ENCODE results near the gene GOLPH3L.
"Not testable (repeated sequence)": the region's sequence is repeated elsewhere in the genome, so short reads cannot be mapped to it uniquely, and the experiment has no call there.

Gene GOLPH3L

DNA sequence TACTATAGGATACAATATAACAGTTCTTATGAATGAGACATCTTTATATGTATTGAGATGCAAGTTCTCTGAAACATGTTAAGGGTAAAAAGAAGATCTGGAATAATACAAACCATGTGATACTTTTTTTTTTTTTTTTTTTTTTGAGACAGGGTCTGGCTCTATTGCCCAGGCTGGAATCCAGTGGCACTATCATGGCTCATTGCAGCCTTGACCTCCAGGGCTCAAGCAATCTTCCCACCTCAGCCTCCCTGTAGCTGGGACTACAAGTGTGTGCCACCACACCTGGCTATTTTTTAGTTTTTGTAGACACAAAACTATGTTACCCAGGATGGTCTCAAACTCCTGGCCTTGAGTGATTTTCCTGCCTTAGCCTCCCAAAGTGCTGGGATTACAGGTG, 95.4 kb downstream of the GOLPH3L start:
- peaks cover 16% of the 10 kb centered on the region for H3K4me1 ChIP-seq (ENCODE audit: low read depth, poor library complexity, severe bottlenecking)
- no peak overlapping the region for H3K27ac ChIP-seq
- H3K4me2 ChIP-seq, result no peak overlapping the region
- no peak overlapping the region for H3K9ac ChIP-seq
- H3K27me3 ChIP-seq (ENCODE audit: insufficient read depth, low read depth), result no peaks in the 10 kb centered on the region
- no peak overlapping the region for H3K4me3 ChIP-seq (IDR thresholded peaks at IDR 0.05; ENCODE audit: insufficient read depth, low read depth, low read length)
- TF ChIP-seq CTCF (conservative IDR thresholded peaks at IDR 0.05; ENCODE audit: low read depth, low read length), result no peak
- H3K36me3 ChIP-seq (ENCODE audit: insufficient read depth), result no peaks in the 10 kb centered on the region
- H3K79me2 ChIP-seq (ENCODE audit: insufficient read depth, low read depth), result no peaks in the 10 kb centered on the region
- no peak overlapping the region for H2AFZ ChIP-seq (ENCODE audit: low read depth)
- no peaks in the 10 kb centered on the region for H4K20me1 ChIP-seq (ENCODE audit: insufficient read depth)

DNA sequence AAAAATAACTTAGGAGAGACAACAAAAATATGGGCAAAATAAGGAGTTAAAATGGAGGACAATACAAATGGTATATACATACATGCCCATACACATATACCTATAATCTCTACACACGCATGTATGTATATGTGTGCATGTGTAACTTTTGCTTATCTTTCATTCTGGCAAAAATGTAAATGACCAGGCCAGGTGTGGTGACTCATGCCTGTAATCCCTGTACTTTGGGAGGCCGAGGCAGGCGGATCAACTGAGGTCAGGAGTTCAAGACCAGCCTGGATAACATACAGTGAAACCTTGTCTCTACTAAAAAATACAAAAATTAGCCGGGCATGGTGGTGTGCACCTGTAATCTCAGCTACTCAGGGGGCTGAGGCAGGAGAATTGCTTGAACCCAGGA, 98.6 kb downstream of the GOLPH3L start:
- not testable (repeated sequence) for H3K27ac ChIP-seq; H3K27me3 ChIP-seq (ENCODE audit: insufficient read depth, low read depth); H3K4me2 ChIP-seq; H3K36me3 ChIP-seq (ENCODE audit: insufficient read depth); H3K4me3 ChIP-seq (IDR thresholded peaks at IDR 0.05; ENCODE audit: insufficient read depth, low read depth, low read length); H2AFZ ChIP-seq (ENCODE audit: low read depth); H3K9ac ChIP-seq; H4K20me1 ChIP-seq (ENCODE audit: insufficient read depth); H3K79me2 ChIP-seq (ENCODE audit: insufficient read depth, low read depth)
- H3K4me1 ChIP-seq (ENCODE audit: low read depth, poor library complexity, severe bottlenecking), result peaks cover 24% of the 10 kb centered on the region

- H3K27ac ChIP-seq, result no peak overlapping the region
- no peak overlapping the region for H3K9ac ChIP-seq
- no peak for TF ChIP-seq CTCF (conservative IDR thresholded peaks at IDR 0.05; ENCODE audit: low read depth, low read length)
- H3K27me3 ChIP-seq (ENCODE audit: insufficient read depth, low read depth), result no peaks in the 10 kb centered on the region
- H4K20me1 ChIP-seq (ENCODE audit: insufficient read depth), result no peaks in the 10 kb centered on the region
- peaks cover 24% of the 10 kb centered on the region for H3K4me1 ChIP-seq (ENCODE audit: low read depth, poor library complexity, severe bottlenecking)
- no peak overlapping the region for H3K4me3 ChIP-seq (IDR thresholded peaks at IDR 0.05; ENCODE audit: insufficient read depth, low read depth, low read length)
- H3K36me3 ChIP-seq (ENCODE audit: insufficient read depth), result no peaks in the 10 kb centered on the region
- H3K79me2 ChIP-seq (ENCODE audit: insufficient read depth, low read depth), result no peaks in the 10 kb centered on the region
- no peak overlapping the region for H2AFZ ChIP-seq (ENCODE audit: low read depth)
- no peak overlapping the region for H3K4me2 ChIP-seq
Measured at GRCh38 chr1:150596976-150597375, 100.0 kb downstream of the GOLPH3L start.

Data from KMS-11 (cell line).